Right lobe of liver (tissue), 6 donors: ENCODE results near the gene NGF. TPM values are rescaled to one million over a fixed set of nuclear protein-coding genes. Genes with fewer than 3 reads are reported as not detected.

ENCODE experiments used
- ATAC-seq, 4 donors: fragments of 200-7000 bp; cut with Tn5 transposase; one replicate each; pipeline ENCODE4 v1.9.1; 2020; ENCODE audit warnings: mild to moderate bottlenecking in 4 of 4, moderate library complexity in 4 of 4
- DNase-seq, 3 donors: peaks; one replicate each; pipeline ENCODE4 v3.0.0-alpha.2; 2020
- H3K27ac ChIP-seq, 3 donors: fragments of 200-600 bp; one replicate each; pipeline ENCODE4 v1.8.0; 2022
- H3K27me3 ChIP-seq, 2 donors: fragments of 200-600 bp; one replicate each; pipeline ENCODE4 v1.8.0; 2022
- H3K36me3 ChIP-seq, 4 donors: fragments of 200-600 bp; sonication (generic) in 1 of 4; one replicate each; pipeline versions ENCODE4 v1.5.1 to v1.8.0; 2017 to 2022; ENCODE audit warnings: control low read depth in 1 of 4
- H3K4me1 ChIP-seq, 4 donors: fragments of 200-600 bp; sonication (generic) in 1 of 4; one replicate each; pipeline versions ENCODE4 v1.5.1 to v1.8.0; 2017 to 2022; ENCODE audit warnings: control low read depth in 1 of 4
- H3K4me3 ChIP-seq, 3 donors: fragments of 200-600 bp; one replicate each; pipeline ENCODE4 v1.8.0; 2022
- H3K9me3 ChIP-seq, 4 donors: fragments of 200-600 bp; sonication (generic) in 1 of 4; one replicate each; pipeline versions ENCODE4 v1.5.1 to v1.8.0; 2017 to 2022; ENCODE audit warnings: control low read depth in 1 of 4
- POLR2A ChIP-seq: fragments of 450-650 bp; IDR thresholded peaks from one replicate; pipeline ENCODE4 v1.6.1; 2017; ENCODE audit warnings: antibody characterized with exemption, mild to moderate bottlenecking
- WGBS: methylation state at CpG from one replicate; pipeline ENCODE4 v1.1.6; 2018; ENCODE audit warnings: low coverage, low lambda C conversion rate; ENCODE audit not compliant: insufficient coverage; ENCODE audit errors: missing lambda C conversion rate; 5-methylcytosine and 5-hydroxymethylcytosine counted together
- intact Hi-C, 2 donors: fragments of 100-400 bp; cut with DNase I; formaldehyde crosslinking; loops; one replicate each; pipeline versions ENCODE4 v1.11.2 to v1.14.1; 2022
- total RNA-seq, 6 experiments: library from RNA; depleted of rRNA in 2 of 6; stranded (reverse); fragments of >200 nt in 2 of 6; fragmentation: NEBNext Ultra II Directional in 3 of 6; extraction: Animal tissue kit (Norgen Biotek cat#: 25700) in 3 of 6; gene quantifications; one replicate each; pipeline versions ENCODE4 v1.1.0 to v1.2.4, GENCODE V29; 2016 to 2023
- TF ChIP-seq, protein P1 (sequence below), 4 donors: fragments of 200-600 bp in 3 of 4; fragments of 450-650 bp in 1 of 4; IDR thresholded peaks; one replicate each; pipeline versions ENCODE4 v1.5.1 to v1.8.0; 2016 to 2022; ENCODE audit warnings: antibody characterized with exemption in 4 of 4, mild to moderate bottlenecking in 2 of 4
- donor health status: DM: no; HTN: yes; CAD: no.
- donor health status: DM: no; HTN: no; CAD: no.
- donor health status: DM: no; HTN: no; CAD: no.
- donor health status: DM: no; HTN: yes; CAD: no.
- donor health status: DM: no; HTN: yes; CAD: no.

Gene NGF
- total RNA-seq, 6 experiments from 2014 or later, result 0.22 to 1.3 (median 0.49) TPM

DNA sequence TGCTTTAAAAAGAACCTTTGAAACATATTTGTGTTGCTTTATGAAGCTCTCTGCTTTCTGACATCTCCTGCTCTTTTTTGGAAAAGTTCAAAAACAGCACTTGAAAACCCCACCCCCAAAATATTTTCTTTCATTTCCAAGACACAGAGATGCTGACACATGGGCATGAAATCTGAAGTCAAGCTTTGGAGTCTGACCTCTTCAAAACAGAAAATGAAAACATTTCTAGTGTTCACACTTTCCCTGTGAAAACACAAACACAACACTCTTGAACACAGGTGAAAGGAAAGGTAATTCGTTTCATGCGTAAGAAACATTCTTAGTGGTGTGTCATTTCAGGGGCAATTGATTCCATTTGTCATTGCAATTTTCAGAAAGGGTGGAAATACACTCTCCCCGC lies 10.8 kb downstream of the NGF start:
- no peaks in the 10 kb centered on the region for H3K9me3 ChIP-seq
- no peak overlapping the region for H3K4me3 ChIP-seq
- intact Hi-C loops, result no loop called here
- H3K27ac ChIP-seq, result no peak overlapping the region
- H3K36me3 ChIP-seq, result no peaks in the 10 kb centered on the region
- DNase-seq (no peak), ATAC-seq (no peak)
- WGBS, result 70% methylated on average over 3 of the region's 3 CpGs
- no peaks in the 10 kb centered on the region for H3K27me3 ChIP-seq
- no peaks in the 10 kb centered on the region for H3K4me1 ChIP-seq
- TF ChIP-seq POLR2A, result no peak
- TF ChIP-seq, protein P1, sequence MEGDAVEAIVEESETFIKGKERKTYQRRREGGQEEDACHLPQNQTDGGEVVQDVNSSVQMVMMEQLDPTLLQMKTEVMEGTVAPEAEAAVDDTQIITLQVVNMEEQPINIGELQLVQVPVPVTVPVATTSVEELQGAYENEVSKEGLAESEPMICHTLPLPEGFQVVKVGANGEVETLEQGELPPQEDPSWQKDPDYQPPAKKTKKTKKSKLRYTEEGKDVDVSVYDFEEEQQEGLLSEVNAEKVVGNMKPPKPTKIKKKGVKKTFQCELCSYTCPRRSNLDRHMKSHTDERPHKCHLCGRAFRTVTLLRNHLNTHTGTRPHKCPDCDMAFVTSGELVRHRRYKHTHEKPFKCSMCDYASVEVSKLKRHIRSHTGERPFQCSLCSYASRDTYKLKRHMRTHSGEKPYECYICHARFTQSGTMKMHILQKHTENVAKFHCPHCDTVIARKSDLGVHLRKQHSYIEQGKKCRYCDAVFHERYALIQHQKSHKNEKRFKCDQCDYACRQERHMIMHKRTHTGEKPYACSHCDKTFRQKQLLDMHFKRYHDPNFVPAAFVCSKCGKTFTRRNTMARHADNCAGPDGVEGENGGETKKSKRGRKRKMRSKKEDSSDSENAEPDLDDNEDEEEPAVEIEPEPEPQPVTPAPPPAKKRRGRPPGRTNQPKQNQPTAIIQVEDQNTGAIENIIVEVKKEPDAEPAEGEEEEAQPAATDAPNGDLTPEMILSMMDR (IDR thresholded peaks at IDR 0.05), result no peak

DNA sequence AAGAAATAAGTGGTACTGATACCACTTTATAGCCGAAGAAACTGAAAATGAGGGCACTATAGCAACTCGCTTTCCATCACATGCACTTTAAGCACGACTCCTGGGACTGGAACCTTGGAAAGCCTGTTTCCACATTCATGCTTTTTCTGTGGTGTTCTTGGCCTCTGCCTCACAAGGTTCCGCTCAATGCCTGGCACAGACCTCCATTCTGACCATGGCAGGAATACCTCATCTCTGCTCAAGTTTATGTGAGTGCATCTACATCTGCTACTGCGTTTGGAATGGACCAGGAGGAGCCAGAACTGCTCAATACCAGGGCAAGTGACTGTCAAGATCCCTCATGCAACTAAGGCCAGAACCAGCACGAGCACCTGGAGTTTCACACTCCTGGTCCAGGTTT lies 11.6 kb downstream of the NGF start:
- 59% methylated on average over 6 of the region's 6 CpGs for WGBS
- no peak for TF ChIP-seq POLR2A
- TF ChIP-seq, protein P1 (IDR thresholded peaks at IDR 0.05), result no peak
- no peak for DNase-seq
- no peaks in the 10 kb centered on the region for H3K4me1 ChIP-seq
- H3K27me3 ChIP-seq, result no peaks in the 10 kb centered on the region
- H3K27ac ChIP-seq, result no peak overlapping the region
- ATAC-seq, result no peak
- no peak overlapping the region for H3K4me3 ChIP-seq
- intact Hi-C loops, result no loop called here
- no peaks in the 10 kb centered on the region for H3K9me3 ChIP-seq
- no peaks in the 10 kb centered on the region for H3K36me3 ChIP-seq

DNA sequence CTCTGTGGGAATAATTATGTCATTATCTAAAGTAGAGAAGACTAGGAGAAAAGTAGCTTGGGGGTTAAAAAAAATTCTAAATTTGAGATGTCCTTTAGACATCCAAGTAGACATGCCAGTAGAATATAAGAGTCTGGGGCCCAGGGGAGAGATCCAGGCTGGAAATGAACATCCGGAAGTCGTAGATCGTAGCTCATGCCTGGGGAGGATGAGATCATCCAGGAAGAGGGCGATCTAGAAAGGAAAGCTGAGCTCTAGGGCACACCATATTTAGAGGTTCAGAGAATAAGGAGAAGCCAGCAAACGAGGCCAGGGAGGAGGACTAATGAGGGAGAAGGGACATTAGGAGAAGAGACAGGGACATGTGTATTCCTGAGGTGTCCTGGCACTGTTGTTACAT lies 12.2 kb downstream of the NGF start:
- H3K9me3 ChIP-seq, result no peaks in the 10 kb centered on the region
- WGBS, result 30% methylated on average over 5 of the region's 5 CpGs
- DNase-seq (no peak), ATAC-seq (no peak)
- TF ChIP-seq POLR2A, result no peak
- TF ChIP-seq, protein P1 (IDR thresholded peaks at IDR 0.05), result no peak
- no peaks in the 10 kb centered on the region for H3K4me1 ChIP-seq
- H3K36me3 ChIP-seq, result no peaks in the 10 kb centered on the region
- intact Hi-C loops, result no loop called here
- no peak overlapping the region for H3K4me3 ChIP-seq
- no peak overlapping the region for H3K27ac ChIP-seq
- no peaks in the 10 kb centered on the region for H3K27me3 ChIP-seq

DNA sequence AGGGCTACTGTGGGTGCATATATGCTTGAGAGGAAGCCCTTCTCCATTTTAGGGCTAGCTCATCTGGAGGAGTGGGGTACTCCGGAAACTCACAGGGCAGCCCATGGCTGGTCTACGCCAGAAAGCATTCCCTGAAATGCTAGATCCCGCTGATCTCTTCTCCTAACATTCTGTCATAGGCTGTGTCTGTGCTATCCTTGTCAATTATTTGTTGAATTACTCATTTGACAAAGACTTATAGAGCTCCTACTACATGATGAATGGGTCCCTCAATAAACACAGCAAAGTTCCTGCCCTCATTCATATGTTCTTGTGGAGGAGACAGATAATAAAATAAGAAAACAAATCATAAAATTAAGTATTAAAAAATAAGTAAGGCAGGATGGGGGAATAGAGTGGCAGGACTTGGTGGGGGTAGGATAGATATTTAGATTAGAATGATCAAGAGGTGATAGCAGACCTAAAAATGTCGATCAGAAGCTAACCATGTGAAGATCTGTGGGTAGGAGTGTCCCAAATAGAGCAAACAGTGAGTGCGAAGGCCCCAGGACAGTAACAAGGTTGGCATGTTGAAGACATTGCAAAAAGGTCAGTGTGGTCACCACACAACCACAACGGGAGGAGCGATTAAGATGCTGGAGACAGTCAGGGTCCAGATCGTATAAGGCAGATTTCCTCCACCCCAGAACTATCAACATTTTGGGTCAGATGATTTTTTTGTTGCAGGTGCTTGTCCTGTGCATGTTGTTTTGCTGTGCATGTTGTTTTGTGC lies 13.2 kb downstream of the NGF start:
- TF ChIP-seq, protein P1 (IDR thresholded peaks at IDR 0.05), result no peak
- TF ChIP-seq POLR2A, result no peak
- Histone ChIP-seq H3K9me3 (no peaks in the 10 kb centered on the region), H3K4me3 (no peak overlapping the region), H3K4me1 (no peaks in the 10 kb centered on the region), H3K27me3 (no peaks in the 10 kb centered on the region), H3K36me3 (no peaks in the 10 kb centered on the region), H3K27ac (no peak overlapping the region)
- intact Hi-C loops, result no loop called here
- no peak for DNase-seq
- no peak for ATAC-seq
- WGBS, result 71% methylated on average over 8 of the region's 8 CpGs
